GM19023 (cell line): ENCODE data around the gene TSPAN14.
"Not testable (repeated sequence)": the region's sequence is repeated elsewhere in the genome, so short reads cannot be mapped to it uniquely, and the experiment has no call there.

Experiments
- ATAC-seq: cut with Tn5 transposase; IDR thresholded peaks from one replicate; pipeline ENCODE4 v1.9.1; 2021; ENCODE audit warnings: mild to moderate bottlenecking, moderate library complexity; ENCODE audit not compliant: unreplicated experiment

TSPAN14 gene

GRCh38 chr10:80453842-80454512 lies at the start of gene TSPAN14:
Gene TSPAN14 (plus strand): TSS chr10:80454310. CDS start chr10:80489234, 34,924 bp downstream.
- ATAC-seq = peak; percentile 64

GRCh38 chr10:80405035-80405434 lies 49.1 kb upstream of the TSPAN14 start:
- no peak for ATAC-seq

- ATAC-seq = no peak
These were observed 48.5 kb upstream of the TSPAN14 start for GRCh38 chr10:80405626-80406025.

- no peak for ATAC-seq
These were observed 47.9 kb upstream of the TSPAN14 start for GRCh38 chr10:80406204-80406603.

- ATAC-seq = peak; percentile 14
These were observed 46.3 kb upstream of the TSPAN14 start for GRCh38 chr10:80407812-80408241.

GRCh38 chr10:80408242-80409101 lies 45.6 kb upstream of the TSPAN14 start, which contains the start of gene PRXL2A:
Gene PRXL2A (plus strand): TSS chr10:80408551. CDS start chr10:80420468, 11,917 bp downstream.
- ATAC-seq = peak; percentile 96

- ATAC-seq = no peak
These were observed 45.0 kb upstream of the TSPAN14 start for GRCh38 chr10:80409121-80409520.

GRCh38 chr10:80410122-80410521 lies 44.0 kb upstream of the TSPAN14 start:
- ATAC-seq = no peak

- no peak for ATAC-seq
These were observed 43.4 kb upstream of the TSPAN14 start for GRCh38 chr10:80410578-80411145.

- no peak for ATAC-seq
These were observed 42.8 kb upstream of the TSPAN14 start for GRCh38 chr10:80411267-80411668.

- no peak for ATAC-seq
These were observed 42.4 kb upstream of the TSPAN14 start for GRCh38 chr10:80411681-80412220.

- ATAC-seq = no peak
These were observed 41.6 kb upstream of the TSPAN14 start for GRCh38 chr10:80412486-80412885.

- ATAC-seq = no peak
These were observed 40.7 kb upstream of the TSPAN14 start for GRCh38 chr10:80413271-80413996.

- no peak for ATAC-seq
These were observed 39.8 kb upstream of the TSPAN14 start for GRCh38 chr10:80414142-80414895.

- no peak for ATAC-seq
These were observed 38.2 kb upstream of the TSPAN14 start for GRCh38 chr10:80415734-80416478.

- no peak for ATAC-seq
These were observed 37.5 kb upstream of the TSPAN14 start for GRCh38 chr10:80416479-80417098.

GRCh38 chr10:80417256-80417655 lies 36.9 kb upstream of the TSPAN14 start:
- ATAC-seq = not testable (repeated sequence)

GRCh38 chr10:80421050-80421706 lies 32.9 kb upstream of the TSPAN14 start:
- ATAC-seq = peak; percentile 36
